Naive thymus-derived CD8-positive, alpha-beta T cell (primary cell): ENCODE data around the gene KATNB1. TPM values are rescaled to one million over a fixed set of nuclear protein-coding genes. Genes with fewer than 3 reads are reported as not detected.

Experiments
- ATAC-seq, 2 donors: fragments of 150-1000 bp; cut with Tn5 transposase in 1 of 2; sonication (Bioruptor Pico), chemical (Tn5 transposase) in 1 of 2; 1 replicate in 1 of 2; 2 replicates in 1 of 2; pipeline ENCODE4 v1.10.0; 2021; ENCODE audit warnings: mild to moderate bottlenecking in 2 of 2, moderate library complexity in 2 of 2
- POLR2A ChIA-PET: fragments of 350-600 bp; sonication (Branson Sonifier 250); formaldehyde crosslinking; loops from one replicate; lab custom pipeline; 2021; ENCODE audit warnings: antibody characterized with exemption; lab: Charles Lee
- DNase-seq, 10 donors: peaks; one replicate each; pipeline versions ENCODE4 v3.0.0 to v3.0.0-alpha.2; 2020 to 2022
- H3K27ac Mint-ChIP-seq, 10 donors: one replicate each; pipeline ENCODE4 v1.8.0; 2020 to 2022; ENCODE audit warnings: mild to moderate bottlenecking in 10 of 10, mixed read lengths in 10 of 10, moderate library complexity in 4 of 10, inconsistent platforms in 1 of 10
- H3K27me3 Mint-ChIP-seq, 5 donors: one replicate each; pipeline ENCODE4 v1.8.0; 2021 to 2022; ENCODE audit warnings: mixed read lengths in 5 of 5
- H3K36me3 Mint-ChIP-seq, 3 donors: one replicate each; pipeline ENCODE4 v1.8.0; 2020 to 2022; ENCODE audit warnings: mixed read lengths in 3 of 3, mild to moderate bottlenecking in 2 of 3, inconsistent platforms in 1 of 3
- H3K4me1 Mint-ChIP-seq, 4 donors: one replicate each; pipeline ENCODE4 v1.8.0; 2021 to 2022; ENCODE audit warnings: mixed read lengths in 4 of 4
- H3K4me3 Mint-ChIP-seq, 10 donors: one replicate each; pipeline ENCODE4 v1.8.0; 2020 to 2022; ENCODE audit warnings: mild to moderate bottlenecking in 10 of 10, mixed read lengths in 10 of 10, moderate library complexity in 6 of 10, inconsistent platforms in 1 of 10
- H3K9me3 Mint-ChIP-seq, 9 donors: one replicate each; pipeline ENCODE4 v1.8.0; 2020 to 2022; ENCODE audit warnings: mixed read lengths in 9 of 9, mild to moderate bottlenecking in 3 of 9, inconsistent platforms in 1 of 9, moderate library complexity in 1 of 9
- polyA plus RNA-seq, 3 donors: library from polyadenylated mRNA; unstranded; fragments of 300-500 nt; fragmentation: Illumina TruSeq; gene quantifications; one replicate each; pipeline ENCODE4 v1.2.3, GENCODE V29; 2021
- total RNA-seq, 8 experiments: library from RNA in 2 of 8; stranded (reverse) in 2 of 8; gene quantifications; one replicate each; pipeline ENCODE4 v1.2.3 and lab custom pipeline; 2021 to 2026

Gene KATNB1
- total and polyA plus RNA-seq, 5 experiments from 2014 or later = 16.3 to 28.6 (median 26.1) TPM

- peak; percentile 53 to 54 for ATAC-seq
- Mint-ChIP-seq H3K36me3 (no peaks in the 10 kb centered on the region), H3K27me3 (no peaks in the 10 kb centered on the region), H3K4me1 (no peaks in the 10 kb centered on the region), H3K27ac (no peak overlapping the region), H3K9me3 (no peaks in the 10 kb centered on the region), H3K4me3 (no peak overlapping the region)
- DNase-seq = peak in 2 of 10 donors; percentile 27 to 30
- POLR2A ChIA-PET = no interaction called here
These were observed 29.0 kb downstream of the KATNB1 start for GRCh38 chr16:57764341-57765159.

- Mint-ChIP-seq H3K36me3 (no peaks in the 10 kb centered on the region), H3K4me1 (no peaks in the 10 kb centered on the region), H3K27ac (no peak overlapping the region), H3K9me3 (no peaks in the 10 kb centered on the region), H3K4me3 (no peak overlapping the region), H3K27me3 (no peaks in the 10 kb centered on the region)
- no peak for ATAC-seq
- POLR2A ChIA-PET = no interaction called here
- DNase-seq = no peak
These were observed 29.7 kb downstream of the KATNB1 start for GRCh38 chr16:57765160-57765728.

GRCh38 chr16:57766714-57767348, 31.3 kb downstream of the KATNB1 start:
- Mint-ChIP-seq H3K27ac (no peak overlapping the region), H3K4me1 (no peaks in the 10 kb centered on the region), H3K9me3 (no peaks in the 10 kb centered on the region), H3K36me3 (no peaks in the 10 kb centered on the region), H3K27me3 (no peaks in the 10 kb centered on the region), H3K4me3 (no peak overlapping the region)
- DNase-seq (no peak), ATAC-seq (no peak)
- POLR2A ChIA-PET = no interaction called here

DNA sequence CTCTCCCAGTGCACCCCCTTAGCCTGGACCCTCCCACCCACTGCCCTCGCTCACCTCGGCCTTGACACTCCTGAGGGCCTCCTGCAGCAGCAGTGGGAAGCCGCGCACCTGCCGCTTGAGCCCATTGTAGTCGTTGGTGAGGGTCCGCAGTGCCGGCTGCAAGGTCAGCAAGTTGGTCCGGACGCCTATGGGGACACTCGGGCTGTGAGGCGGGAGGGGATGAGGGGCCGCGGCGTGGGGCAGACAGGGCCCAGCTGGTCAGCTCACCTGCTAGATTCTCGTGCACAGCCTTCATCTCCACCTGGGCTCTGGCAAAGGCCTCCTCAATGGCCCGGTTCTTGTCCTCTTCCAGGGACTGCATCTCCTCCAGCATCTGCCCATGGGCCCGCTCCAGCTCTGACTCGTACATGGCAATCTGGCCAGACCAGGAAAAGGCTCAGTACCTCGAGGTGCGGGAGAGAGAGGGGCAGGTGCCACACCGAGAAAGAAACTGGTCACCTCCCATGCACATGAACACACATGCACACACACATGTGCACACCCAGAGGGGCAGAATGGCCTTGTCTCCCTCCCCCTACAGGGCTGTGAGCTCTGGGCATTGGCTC, 34.1 kb downstream of the KATNB1 start:
- Mint-ChIP-seq H3K4me1 (no peaks in the 10 kb centered on the region), H3K36me3 (no peaks in the 10 kb centered on the region), H3K27ac (no peak overlapping the region), H3K9me3 (no peaks in the 10 kb centered on the region), H3K4me3 (no peak overlapping the region), H3K27me3 (no peaks in the 10 kb centered on the region)
- POLR2A ChIA-PET = no interaction called here
- DNase-seq = peak in 1 of 10 donors; percentile 43
- ATAC-seq = no peak

GRCh38 chr16:57770361-57770760, 34.8 kb downstream of the KATNB1 start:
- Mint-ChIP-seq H3K9me3 (no peaks in the 10 kb centered on the region), H3K4me3 (no peak overlapping the region), H3K36me3 (no peaks in the 10 kb centered on the region), H3K27ac (no peak overlapping the region), H3K27me3 (no peaks in the 10 kb centered on the region), H3K4me1 (no peaks in the 10 kb centered on the region)
- POLR2A ChIA-PET = no interaction called here
- DNase-seq = peak in 1 of 10 donors; percentile 60
- no peak for ATAC-seq

GRCh38 chr16:57771141-57771785, 35.7 kb downstream of the KATNB1 start:
- no peaks in the 10 kb centered on the region for H3K4me1 Mint-ChIP-seq
- H3K4me3 Mint-ChIP-seq = no peak overlapping the region
- H3K27ac Mint-ChIP-seq = no peak overlapping the region
- H3K36me3 Mint-ChIP-seq = no peaks in the 10 kb centered on the region
- no peaks in the 10 kb centered on the region for H3K9me3 Mint-ChIP-seq
- no peak for DNase-seq
- POLR2A ChIA-PET = no interaction called here
- no peak for ATAC-seq
- no peaks in the 10 kb centered on the region for H3K27me3 Mint-ChIP-seq

DNA sequence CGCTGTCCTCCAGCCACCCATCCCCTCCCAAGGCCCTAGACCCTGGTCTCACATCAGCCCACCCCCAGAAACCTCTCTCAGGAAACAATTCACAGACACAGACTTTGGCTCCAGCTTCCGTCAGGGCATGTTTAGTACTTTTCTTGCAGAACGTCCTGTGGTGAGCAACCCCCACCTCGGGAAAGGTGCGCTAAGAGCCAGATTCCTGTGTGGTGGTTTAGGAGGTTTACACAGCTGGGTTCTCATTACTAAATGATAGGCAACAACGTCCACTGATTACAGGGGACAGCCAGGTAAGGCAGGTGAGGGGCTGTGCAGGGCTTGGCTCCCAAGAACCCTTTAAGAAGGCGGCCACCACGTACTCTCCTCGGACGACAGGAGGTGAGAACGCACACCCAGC, 37.4 kb downstream of the KATNB1 start:
- Mint-ChIP-seq H3K36me3 (no peaks in the 10 kb centered on the region), H3K27me3 (no peaks in the 10 kb centered on the region), H3K4me1 (no peaks in the 10 kb centered on the region), H3K4me3 (no peak overlapping the region), H3K27ac (no peak overlapping the region), H3K9me3 (no peaks in the 10 kb centered on the region)
- DNase-seq = no peak
- POLR2A ChIA-PET = no interaction called here
- ATAC-seq = no peak

GRCh38 chr16:57773655-57774295, 38.2 kb downstream of the KATNB1 start:
- no peaks in the 10 kb centered on the region for H3K9me3 Mint-ChIP-seq
- H3K36me3 Mint-ChIP-seq = no peaks in the 10 kb centered on the region
- no peaks in the 10 kb centered on the region for H3K27me3 Mint-ChIP-seq
- H3K27ac Mint-ChIP-seq = no peak overlapping the region
- H3K4me1 Mint-ChIP-seq = no peaks in the 10 kb centered on the region
- no peak overlapping the region for H3K4me3 Mint-ChIP-seq
- DNase-seq (no peak), ATAC-seq (no peak)
- POLR2A ChIA-PET = no interaction called here

- Mint-ChIP-seq H3K4me1 (no peaks in the 10 kb centered on the region), H3K27me3 (no peaks in the 10 kb centered on the region), H3K4me3 (no peak overlapping the region), H3K9me3 (no peaks in the 10 kb centered on the region), H3K36me3 (no peaks in the 10 kb centered on the region), H3K27ac (peak overlapping the region in 1 of 10 donors; percentile 28)
- ATAC-seq (no peak), DNase-seq (no peak)
- POLR2A ChIA-PET = no interaction called here
These were observed 39.2 kb downstream of the KATNB1 start for GRCh38 chr16:57774705-57775285.

GRCh38 chr16:57775661-57776469, 40.3 kb downstream of the KATNB1 start:
- H3K27ac Mint-ChIP-seq = no peak overlapping the region

DNA sequence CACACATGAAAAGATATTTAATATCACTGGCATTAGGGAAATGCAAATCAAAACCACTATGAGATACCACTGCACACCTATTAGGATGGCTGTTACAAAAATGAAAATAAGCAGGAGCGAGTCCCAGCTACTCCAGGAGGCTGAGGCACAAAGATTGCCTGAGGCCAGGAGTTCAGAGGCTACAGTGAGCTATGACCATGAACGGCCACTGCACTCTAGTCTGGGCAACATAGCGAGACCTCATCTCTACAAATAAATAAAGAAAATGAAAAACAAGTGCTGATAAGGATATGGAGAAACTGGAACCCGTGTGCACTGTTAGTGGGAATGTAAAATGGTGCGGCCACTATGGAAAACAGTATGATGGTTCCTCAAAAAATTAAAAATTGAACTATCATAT, 43.1 kb downstream of the KATNB1 start:
- H3K27ac Mint-ChIP-seq = no peak overlapping the region
- H3K27me3 Mint-ChIP-seq = no peaks in the 10 kb centered on the region
- no peak overlapping the region for H3K4me3 Mint-ChIP-seq
- DNase-seq = no peak
- no peaks in the 10 kb centered on the region for H3K9me3 Mint-ChIP-seq
- ATAC-seq = no peak
- POLR2A ChIA-PET = no interaction called here
- no peaks in the 10 kb centered on the region for H3K4me1 Mint-ChIP-seq
- no peaks in the 10 kb centered on the region for H3K36me3 Mint-ChIP-seq

More at GRCh38 chr16:57775661-57776469, 40.3 kb downstream of the KATNB1 start:
- H3K9me3 Mint-ChIP-seq = no peaks in the 10 kb centered on the region
- no peaks in the 10 kb centered on the region for H3K27me3 Mint-ChIP-seq
- H3K4me1 Mint-ChIP-seq = no peaks in the 10 kb centered on the region
- H3K36me3 Mint-ChIP-seq = no peaks in the 10 kb centered on the region
- H3K4me3 Mint-ChIP-seq = no peak overlapping the region
- POLR2A ChIA-PET = no interaction called here
- no peak for DNase-seq
- ATAC-seq = no peak
